Tibial nerve (tissue), 4 donors: Measurements from ENCODE around the gene PRDM7. TPM values are rescaled to one million over a fixed set of nuclear protein-coding genes. Genes with fewer than 3 reads are reported as not detected.
"Not testable (repeated sequence)": the region's sequence is repeated elsewhere in the genome, so short reads cannot be mapped to it uniquely, and the experiment has no call there.

Experiments
- DNase-seq, 2 donors: peaks; one replicate each; pipeline ENCODE4 v3.0.0-alpha.2; 2019; ENCODE audit warnings: low spot score in 2 of 2
- H3K27ac ChIP-seq, 4 donors: fragments of 200-600 bp; sonication (generic) in 3 of 4; one replicate each; pipeline ENCODE4 v1.5.1; 2017 to 2019; ENCODE audit warnings: mild to moderate bottlenecking in 1 of 4
- H3K27me3 ChIP-seq, 2 donors: fragments of 200-600 bp; sonication (generic) in 1 of 2; one replicate each; pipeline versions ENCODE4 v1.5.1 to v1.6.0; 2017 to 2019
- H3K36me3 ChIP-seq, 3 donors: fragments of 200-600 bp; sonication (generic); one replicate each; pipeline ENCODE4 v1.5.1; 2018 to 2019
- H3K4me1 ChIP-seq, 4 donors: fragments of 200-600 bp; sonication (generic) in 3 of 4; one replicate each; pipeline ENCODE4 v1.5.1; 2017 to 2019
- H3K4me3 ChIP-seq, 4 donors: fragments of 200-600 bp; sonication (generic) in 3 of 4; one replicate each; pipeline ENCODE4 v1.5.1; 2017 to 2019; ENCODE audit warnings: mild to moderate bottlenecking in 1 of 4, moderate library complexity in 1 of 4
- H3K9me3 ChIP-seq, 4 donors: fragments of 200-600 bp; sonication (generic) in 3 of 4; one replicate each; pipeline ENCODE4 v1.5.1; 2017 to 2019
- EP300 ChIP-seq, 2 donors: sonication (generic); formaldehyde crosslinking; IDR thresholded peaks; one replicate each; pipeline ENCODE4 v1.6.1; 2017; ENCODE audit warnings: antibody characterized with exemption in 2 of 2, mild to moderate bottlenecking in 1 of 2
- WGBS, 2 donors: methylation state at CpG; one replicate each; pipeline ENCODE4 v1.1.5; 2018; 5-methylcytosine and 5-hydroxymethylcytosine counted together
- total RNA-seq, 4 donors: library from RNA; depleted of rRNA; stranded (reverse); fragments of >200 nt; gene quantifications; one replicate each; pipeline ENCODE4 v1.1.0, GENCODE V29; 2016
- TF ChIP-seq, protein P1 (sequence below), 5 experiments: fragments of 200-600 bp in 3 of 5; fragments of 450-650 bp in 2 of 5; sonication (generic) in 3 of 5; IDR thresholded peaks; one replicate each; pipeline ENCODE4 v1.5.1; 2016 to 2019; ENCODE audit warnings: antibody characterized with exemption in 5 of 5, mild to moderate bottlenecking in 3 of 5, moderate library complexity in 2 of 5

Gene PRDM7
- total RNA-seq, result not detected

DNA sequence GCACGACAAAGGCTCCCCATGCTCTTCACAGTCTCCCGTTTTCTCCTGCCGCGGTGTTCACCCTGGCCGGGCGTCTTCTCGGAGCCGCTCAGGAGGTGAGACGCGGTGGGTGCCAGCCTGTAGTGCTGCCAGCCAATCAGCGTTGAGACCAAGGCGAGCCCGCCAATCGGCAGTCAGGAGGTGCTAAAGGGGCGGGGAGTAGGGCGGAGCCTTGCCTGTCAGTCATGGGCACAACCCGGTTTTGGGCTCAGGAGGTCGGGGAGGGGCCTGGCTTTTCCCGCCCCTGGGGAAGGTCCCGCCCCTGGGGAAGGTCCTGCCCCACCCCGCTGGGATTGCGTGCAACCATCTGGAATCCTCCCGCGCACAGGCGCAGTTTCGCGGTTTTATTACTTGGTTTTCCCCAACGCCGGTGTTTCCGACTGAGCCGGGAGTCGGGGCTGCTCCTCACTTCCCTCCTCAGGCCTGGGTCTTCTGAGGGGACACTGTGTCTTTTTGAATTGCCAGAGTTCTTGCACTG lies at the start of gene PRDM7:
PRDM7 (minus strand) TSS at position 92 of the 517 bp plus-strand sequence. CDS start 1,421 bp downstream, outside the sequence.
- TF ChIP-seq, protein P1, sequence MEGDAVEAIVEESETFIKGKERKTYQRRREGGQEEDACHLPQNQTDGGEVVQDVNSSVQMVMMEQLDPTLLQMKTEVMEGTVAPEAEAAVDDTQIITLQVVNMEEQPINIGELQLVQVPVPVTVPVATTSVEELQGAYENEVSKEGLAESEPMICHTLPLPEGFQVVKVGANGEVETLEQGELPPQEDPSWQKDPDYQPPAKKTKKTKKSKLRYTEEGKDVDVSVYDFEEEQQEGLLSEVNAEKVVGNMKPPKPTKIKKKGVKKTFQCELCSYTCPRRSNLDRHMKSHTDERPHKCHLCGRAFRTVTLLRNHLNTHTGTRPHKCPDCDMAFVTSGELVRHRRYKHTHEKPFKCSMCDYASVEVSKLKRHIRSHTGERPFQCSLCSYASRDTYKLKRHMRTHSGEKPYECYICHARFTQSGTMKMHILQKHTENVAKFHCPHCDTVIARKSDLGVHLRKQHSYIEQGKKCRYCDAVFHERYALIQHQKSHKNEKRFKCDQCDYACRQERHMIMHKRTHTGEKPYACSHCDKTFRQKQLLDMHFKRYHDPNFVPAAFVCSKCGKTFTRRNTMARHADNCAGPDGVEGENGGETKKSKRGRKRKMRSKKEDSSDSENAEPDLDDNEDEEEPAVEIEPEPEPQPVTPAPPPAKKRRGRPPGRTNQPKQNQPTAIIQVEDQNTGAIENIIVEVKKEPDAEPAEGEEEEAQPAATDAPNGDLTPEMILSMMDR (IDR thresholded peaks at IDR 0.05), result no peak
- peak in 1 of 2 donors; percentile 53 for TF ChIP-seq EP300 (IDR thresholded peaks at IDR 0.05)
- 2 to 39% methylated on average over 24 to 32 of the region's 32 CpGs for WGBS, 2 donors

GRCh38 chr16:90121846-90122245 lies 44.7 kb upstream of the PRDM7 start:
- not testable (repeated sequence) for H3K9me3 ChIP-seq, DNase-seq, H3K27me3 ChIP-seq, H3K36me3 ChIP-seq, H3K27ac ChIP-seq, H3K4me3 ChIP-seq, H3K4me1 ChIP-seq
- 82 to 88% methylated on average over 2 of the region's 4 CpGs for WGBS, 2 donors

More for the DNA sequence above, at the start of gene PRDM7:
- peak; percentile 82 to 84 for DNase-seq
- no peaks in the 10 kb centered on the region for H3K36me3 ChIP-seq
- peaks cover 0 to 19% of the 10 kb centered on the region in 2 donors for H3K27me3 ChIP-seq
- H3K4me3 ChIP-seq, result peak within 1 kb of the TSS in 3 of 4 donors; percentile 21 to 49 (median 45)
- H3K4me1 ChIP-seq, result peaks cover 0 to 27% (median 0%) of the 10 kb centered on the region in 4 donors
- H3K27ac ChIP-seq, result peak within 1 kb of the TSS in 3 of 4 donors; percentile 32 to 53 (median 46)
- H3K9me3 ChIP-seq, result no peaks in the 10 kb centered on the region

DNA sequence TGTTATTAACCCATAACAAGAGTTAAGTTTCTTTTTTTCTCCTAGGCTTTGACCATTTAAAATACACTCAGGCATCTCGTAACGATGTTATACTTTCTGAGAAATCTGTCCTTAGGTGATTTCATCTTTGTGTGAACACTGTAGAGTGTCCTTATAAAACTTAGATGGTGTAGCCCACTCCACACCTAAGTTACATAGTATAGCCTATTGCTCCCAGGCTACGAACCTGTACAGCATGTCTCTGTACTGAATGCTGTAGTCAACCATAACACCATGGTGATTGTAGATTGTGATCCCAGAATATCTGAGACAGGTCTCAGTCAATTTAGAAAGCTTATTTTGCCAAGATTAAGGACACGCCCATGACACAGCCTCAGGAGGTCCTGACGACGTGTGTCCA lies 30.5 kb upstream of the PRDM7 start:
- H3K27me3 ChIP-seq, H3K9me3 ChIP-seq, H3K36me3 ChIP-seq, H3K4me3 ChIP-seq, H3K27ac ChIP-seq, H3K4me1 ChIP-seq, DNase-seq: not testable (repeated sequence)
- WGBS, 2 donors, result 70% methylated on average over 2 of the region's 6 CpGs; no CpG with 5 or more reads in 1 of the 2 donors

DNA sequence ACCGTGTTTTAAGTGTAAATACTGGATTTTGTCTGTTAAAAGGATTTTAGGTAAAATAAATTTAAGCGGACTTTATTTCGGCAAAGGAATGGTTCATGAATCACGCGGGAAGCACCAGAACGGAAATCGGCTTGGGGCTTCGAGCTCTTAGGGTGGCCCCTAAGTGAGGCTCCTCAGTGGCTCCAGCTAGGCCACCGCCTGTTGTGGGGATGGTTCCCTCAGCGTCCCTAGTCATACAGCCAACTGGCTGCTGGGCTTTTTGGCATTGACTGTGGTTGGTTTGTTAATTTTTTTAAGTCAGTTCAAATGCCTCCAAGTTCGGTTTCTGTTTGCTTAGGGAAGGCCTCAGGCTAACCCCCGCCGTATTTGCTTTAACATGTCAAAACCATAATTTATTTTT lies 29.9 kb upstream of the PRDM7 start:
- H3K4me3 ChIP-seq, DNase-seq, H3K27ac ChIP-seq, H3K4me1 ChIP-seq, H3K9me3 ChIP-seq, H3K27me3 ChIP-seq, H3K36me3 ChIP-seq: not testable (repeated sequence)
- 92% methylated on average over 8 of the region's 13 CpGs for WGBS, 2 donors

GRCh38 chr16:90106271-90106670 lies 29.1 kb upstream of the PRDM7 start:
- H3K36me3 ChIP-seq, H3K27me3 ChIP-seq, DNase-seq, H3K4me1 ChIP-seq, H3K9me3 ChIP-seq, H3K27ac ChIP-seq: not testable (repeated sequence)
- H3K4me3 ChIP-seq, result peak overlapping the region in 1 of 4 donors; percentile 15
- WGBS, 2 donors, result 37 to 74% methylated on average over 15 to 16 of the region's 32 CpGs
- TF ChIP-seq, protein P1 (IDR thresholded peaks at IDR 0.05), result peak in 1 of 5 experiments; percentile 10

GRCh38 chr16:90104725-90105124 lies 27.6 kb upstream of the PRDM7 start:
- not testable (repeated sequence) for H3K27ac ChIP-seq, H3K27me3 ChIP-seq, H3K4me1 ChIP-seq, H3K36me3 ChIP-seq, DNase-seq, H3K9me3 ChIP-seq, H3K4me3 ChIP-seq
- 80 to 83% methylated on average over 13 of the region's 13 CpGs for WGBS, 2 donors

DNA sequence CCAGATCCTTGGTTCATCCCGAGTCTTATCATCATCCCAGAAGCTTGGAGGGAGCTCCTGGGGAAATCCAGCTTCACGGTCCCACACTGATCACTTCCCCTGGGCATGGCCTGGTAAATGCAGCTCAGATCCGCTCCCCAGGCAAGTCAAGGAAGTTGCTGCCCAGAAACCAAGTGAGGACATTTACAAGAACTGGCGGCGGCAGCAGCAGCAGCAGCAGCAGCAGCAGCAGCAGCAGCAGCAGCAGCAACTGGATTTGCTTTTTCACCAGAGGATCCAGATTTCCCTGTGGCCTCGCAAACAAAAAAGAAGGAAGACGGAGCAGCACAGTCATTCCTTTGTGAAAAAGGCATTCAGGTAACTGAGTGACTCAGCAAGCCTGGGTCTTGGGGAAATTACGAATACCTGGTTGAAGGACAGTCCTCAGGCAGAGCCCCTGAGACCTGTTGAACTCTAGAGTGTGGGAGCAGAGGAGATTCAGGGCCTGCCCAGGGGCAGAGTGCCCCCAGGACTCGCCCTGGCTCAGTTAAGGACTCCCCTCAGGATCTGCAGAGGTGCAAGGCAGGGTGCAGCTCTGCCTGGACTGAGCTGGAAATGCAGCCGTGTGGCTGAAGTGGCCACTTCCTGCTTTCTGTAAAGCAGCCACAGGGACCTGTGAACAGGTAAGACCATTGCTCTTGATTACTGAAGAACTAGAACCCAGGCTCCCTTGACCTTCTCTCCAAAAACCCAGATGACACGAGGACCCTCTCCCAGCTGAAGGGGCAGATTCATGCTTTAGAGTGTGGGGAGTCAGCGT lies 25.2 kb upstream of the PRDM7 start:
- H3K4me3 ChIP-seq, H3K27me3 ChIP-seq, H3K9me3 ChIP-seq, DNase-seq, H3K4me1 ChIP-seq, H3K36me3 ChIP-seq, H3K27ac ChIP-seq: not testable (repeated sequence)
- WGBS, 2 donors, result 63 to 79% methylated on average over 2 to 5 of the region's 12 CpGs

DNA sequence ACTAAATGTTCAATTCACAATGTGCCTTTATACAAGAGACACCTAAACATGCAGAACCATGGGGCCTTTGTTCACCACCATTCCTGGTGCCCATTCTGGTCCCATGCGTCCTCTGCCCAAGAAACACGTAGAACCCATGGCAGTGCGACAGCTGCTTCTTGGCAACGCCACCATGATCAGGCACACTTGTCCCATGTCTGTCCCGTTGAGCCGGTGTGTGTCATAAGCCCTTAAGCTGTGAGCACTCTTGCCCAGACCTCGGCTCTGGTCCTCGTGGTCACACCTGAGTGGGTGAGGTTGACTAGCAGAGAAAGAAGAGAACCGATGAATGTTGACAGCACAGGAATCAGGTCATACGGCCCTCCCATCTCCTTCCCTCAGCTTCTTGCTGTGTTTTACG lies 24.2 kb upstream of the PRDM7 start:
- H3K36me3 ChIP-seq, H3K4me1 ChIP-seq, DNase-seq, H3K27ac ChIP-seq, H3K4me3 ChIP-seq, H3K27me3 ChIP-seq, H3K9me3 ChIP-seq: not testable (repeated sequence)
- WGBS, 2 donors, result 91 to 92% methylated on average over 11 of the region's 11 CpGs

DNA sequence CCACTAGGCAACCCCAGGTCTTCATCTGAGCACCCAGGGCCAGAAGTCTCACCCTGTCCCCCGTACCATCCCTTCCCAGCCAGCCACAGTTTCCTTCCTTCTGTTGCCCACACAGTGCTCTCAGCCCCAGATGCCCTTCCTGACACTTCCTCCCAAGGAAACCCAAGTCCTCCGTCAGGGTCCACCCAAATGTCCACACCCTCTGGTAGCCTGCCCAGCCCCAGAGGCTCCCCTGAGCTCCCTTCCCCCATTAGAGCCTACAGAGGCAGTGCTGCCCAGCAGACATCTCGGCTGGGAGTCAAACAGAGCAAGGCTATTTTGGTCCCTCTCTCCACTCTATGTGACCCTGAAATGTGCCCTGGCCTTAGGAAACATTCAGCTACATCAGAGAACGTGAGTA lies 23.7 kb upstream of the PRDM7 start:
- not testable (repeated sequence) for DNase-seq, H3K36me3 ChIP-seq
- WGBS, 2 donors, result no CpG with 5 or more reads among the region's 4 CpGs

GRCh38 chr16:90100229-90100628 lies 23.1 kb upstream of the PRDM7 start:
- 64 to 73% methylated on average over 4 of the region's 5 CpGs for WGBS, 2 donors

More for the DNA sequence above, 23.7 kb upstream of the PRDM7 start:
- H3K27me3 ChIP-seq, H3K27ac ChIP-seq, H3K4me1 ChIP-seq, H3K9me3 ChIP-seq, H3K4me3 ChIP-seq: not testable (repeated sequence)

GRCh38 chr16:90098936-90099335 lies 21.8 kb upstream of the PRDM7 start:
- 48 to 52% methylated on average over 1 to 3 of the region's 5 CpGs for WGBS, 2 donors
- not testable (repeated sequence) for H3K27ac ChIP-seq, H3K4me3 ChIP-seq, H3K27me3 ChIP-seq, DNase-seq, H3K4me1 ChIP-seq, H3K36me3 ChIP-seq, H3K9me3 ChIP-seq

More at GRCh38 chr16:90100229-90100628, 23.1 kb upstream of the PRDM7 start:
- not testable (repeated sequence) for H3K27me3 ChIP-seq, DNase-seq, H3K4me3 ChIP-seq, H3K9me3 ChIP-seq, H3K4me1 ChIP-seq, H3K27ac ChIP-seq, H3K36me3 ChIP-seq
